GM12878 (cell line): ENCODE results near the gene MAL.

Source experiments
- BACH1 ChIP-seq: fragments of 450-650 bp; IDR thresholded peaks from 2 replicates; pipeline ENCODE4 v1.6.1; 2017; ENCODE audit warnings: mild to moderate bottlenecking, borderline replicate concordance
- CEBPB ChIP-seq, 2 experiments: fragments of 150-350 bp in 1 of 2; IDR thresholded peaks; 2 replicates each; pipeline ENCODE4 v1.6.1; 2012 to 2014; ENCODE audit warnings: low read depth in 2 of 2, low read length in 2 of 2, borderline replicate concordance in 1 of 2, inconsistent platforms in 1 of 2
- CHD1 ChIP-seq: IDR thresholded peaks from 2 replicates; pipeline ENCODE4 v1.6.1; 2012; ENCODE audit warnings: low read depth, low read length, improper control_type of control experiment
- CTCF ChIP-seq, 3 experiments: IDR thresholded peaks in 2 of 3; conservative IDR thresholded peaks in 1 of 3; 2 replicates each; pipeline ENCODE4 v1.5.1; 2011; ENCODE audit warnings: low read depth in 3 of 3, low read length in 3 of 3, mild to moderate bottlenecking in 3 of 3, control low read depth in 2 of 3, moderate library complexity in 2 of 3, inconsistent platforms in 1 of 3, mixed read lengths in 1 of 3; ENCODE audit not compliant: control insufficient read depth in 2 of 3, insufficient read depth in 1 of 3; ENCODE audit errors: extremely low read depth in 1 of 3
- MTA2 ChIP-seq: fragments of 450-650 bp; IDR thresholded peaks from 2 replicates; pipeline ENCODE4 v1.6.1; 2016; ENCODE audit warnings: low read depth, mild to moderate bottlenecking, moderate library complexity
- MXI1 ChIP-seq: fragments of 150-350 bp; IDR thresholded peaks from 2 replicates; pipeline ENCODE4 v1.6.1; 2011; ENCODE audit warnings: low read depth, mild to moderate bottlenecking, inconsistent platforms, low read length, improper control_type of control experiment
- POLR2A ChIP-seq: IDR thresholded peaks from 2 replicates; pipeline ENCODE4 v1.6.1; 2011; ENCODE audit warnings: low read depth, mild to moderate bottlenecking, low read length
- TAF1 ChIP-seq: IDR thresholded peaks from 2 replicates; pipeline ENCODE4 v1.6.1; 2011; ENCODE audit warnings: mild to moderate bottlenecking, low read depth, low read length, borderline replicate concordance

- TF ChIP-seq TAF1 (no peak), CHD1 (no peak), CEBPB (IDR thresholded peaks at IDR 0.05; ENCODE audit: borderline replicate concordance in 1 of 2, low read depth in 2 of 2, low read length in 2 of 2) (no peak), CTCF (IDR thresholded peaks at IDR 0.05 in 2 of 3, conservative IDR thresholded peaks at IDR 0.05 in 1 of 3; ENCODE audit: control insufficient read depth in 2 of 3, extremely low read depth in 1 of 3, insufficient read depth in 1 of 3, low read depth in 3 of 3, low read length in 3 of 3) (no peak), BACH1 (no peak), MTA2 (no peak), POLR2A (no peak), MXI1 (no peak)
Observed at GRCh38 chr2:95039978-95040377, 14.5 kb downstream of the MAL start.
